GM11168 (cell line): ENCODE data around the gene LITAFD.

ENCODE experiments used
- in situ Hi-C: fragments of 300-500 bp; cut with MboI; formaldehyde crosslinking; loops from one replicate; pipeline ENCODE4 v1.12.0; 2022; ENCODE audit warnings: low sequenced_read_pairs; ENCODE audit not compliant: unreplicated experiment

LITAFD gene

DNA sequence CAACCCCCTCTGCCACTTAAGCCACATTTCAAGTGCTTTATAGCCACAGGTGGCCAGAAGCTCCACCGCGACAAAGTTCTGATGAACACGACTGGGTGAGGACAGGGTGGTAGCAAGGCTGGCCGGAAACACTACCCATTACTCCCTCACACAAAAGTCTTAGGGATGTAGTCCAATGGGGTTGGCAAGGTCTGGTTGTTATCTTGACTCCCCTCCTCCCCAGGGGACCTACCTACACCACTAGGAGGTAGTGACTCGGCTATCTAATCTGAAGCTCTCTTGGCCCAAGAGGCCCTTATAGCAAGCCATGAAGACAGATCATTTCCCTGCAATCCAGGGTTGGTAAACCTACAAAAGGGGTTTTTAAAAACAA, 8.4 kb downstream of the LITAFD start:
- in situ Hi-C loops: no loop called here

DNA sequence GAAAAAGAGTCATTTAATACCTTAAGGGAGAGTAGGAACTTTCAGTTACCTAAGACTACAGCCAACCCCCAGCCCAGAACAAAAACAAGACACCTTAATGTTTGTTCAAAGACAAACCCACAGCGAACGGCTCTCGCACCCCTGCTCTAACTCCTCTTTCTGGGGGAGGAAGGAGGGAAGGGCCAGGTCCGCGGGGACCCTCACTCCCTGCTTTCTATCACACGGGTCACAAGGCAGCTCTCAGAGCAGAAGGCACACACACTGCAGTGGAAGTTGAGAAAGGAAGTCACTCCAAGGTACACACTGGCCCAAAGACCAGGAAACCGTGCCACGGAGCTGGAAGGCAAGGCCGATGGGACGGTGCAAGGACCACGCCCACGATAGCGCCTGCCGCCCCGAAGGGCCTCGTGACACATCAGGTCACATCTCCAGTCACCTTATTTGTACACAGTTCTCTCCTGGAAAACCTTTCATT, 10.0 kb downstream of the LITAFD start:
- in situ Hi-C loops: no loop called here

DNA sequence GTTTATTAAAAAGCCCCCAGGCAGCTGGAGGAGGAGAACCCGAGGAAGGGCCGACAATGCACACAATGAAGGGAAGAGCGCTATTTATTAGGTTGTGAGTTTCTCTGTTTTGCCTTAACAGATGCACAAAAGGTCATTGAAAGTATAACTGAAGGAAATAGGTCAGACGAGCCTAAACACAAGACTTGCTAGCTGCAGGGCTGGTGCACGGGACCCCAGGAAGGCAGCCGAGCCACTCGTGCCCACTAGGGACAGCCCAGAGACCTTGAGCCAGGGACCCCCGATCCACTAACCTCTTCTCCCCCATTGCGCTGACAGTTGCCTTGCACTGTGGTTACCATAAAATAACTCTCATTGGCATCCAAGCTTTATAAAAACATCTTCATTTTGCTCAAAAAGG, 11.3 kb downstream of the LITAFD start:
- in situ Hi-C loops: no loop called here

DNA sequence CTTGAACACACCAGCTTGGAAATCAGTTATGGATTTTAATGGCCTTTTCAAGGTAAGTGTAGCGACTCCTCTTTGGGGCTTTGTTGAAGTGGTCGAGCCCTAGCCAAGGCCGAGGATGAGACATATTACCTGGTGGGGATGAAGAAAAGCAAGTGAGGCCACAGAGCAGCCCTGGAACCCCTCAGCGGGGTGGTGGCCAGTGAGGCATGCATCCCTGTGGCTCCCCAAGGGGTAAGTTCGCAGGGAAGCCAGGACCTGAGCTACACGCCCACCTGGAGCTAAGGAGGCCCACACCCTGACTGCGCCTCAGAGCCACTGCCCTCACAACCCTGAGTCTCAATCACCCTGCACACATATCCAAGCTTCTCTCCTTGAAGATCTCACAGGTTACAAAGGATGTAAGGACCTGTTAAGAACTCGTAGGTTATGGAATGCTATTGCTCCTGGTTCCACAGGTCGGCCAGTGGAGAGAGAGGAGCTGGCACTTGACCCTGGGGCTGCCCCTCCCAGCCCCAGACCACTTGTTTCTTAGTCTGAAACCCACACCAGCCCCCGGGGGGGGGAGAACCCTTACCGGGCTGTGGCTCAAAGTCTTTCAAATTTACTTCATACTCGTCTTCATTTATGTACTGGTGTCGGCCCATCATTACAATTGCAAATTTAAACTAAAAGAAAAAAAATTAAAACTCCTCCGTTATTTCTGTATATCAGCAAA, 12.0 kb downstream of the LITAFD start:
- in situ Hi-C loops: no loop called here

DNA sequence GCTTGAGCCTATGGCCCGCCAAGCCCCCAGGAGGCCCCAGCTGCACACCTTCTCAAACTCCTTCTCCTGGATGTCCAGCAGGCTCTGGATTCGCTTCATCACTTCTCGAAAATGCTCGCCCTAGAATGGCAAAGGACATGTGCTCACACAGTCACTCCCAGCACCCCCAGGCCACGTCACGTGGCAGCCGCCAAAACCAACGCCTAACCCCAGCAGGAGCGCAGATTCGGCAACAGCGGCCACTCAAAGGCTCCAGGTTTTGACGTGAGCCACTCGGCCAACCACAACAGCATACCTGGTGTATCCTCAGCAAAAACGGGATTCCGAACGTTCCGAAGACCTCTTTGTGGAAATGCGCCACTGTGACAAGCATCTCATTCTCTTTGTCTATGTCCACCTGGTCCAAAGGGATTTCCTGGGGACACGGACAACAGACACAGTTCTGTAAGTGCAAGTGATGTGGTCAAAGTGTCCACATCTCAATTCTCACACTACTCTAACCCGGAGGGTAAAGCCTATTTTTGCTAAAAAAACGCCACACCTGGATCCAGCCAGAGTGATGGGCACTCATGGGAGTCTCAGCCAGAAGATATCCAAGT, 12.7 kb downstream of the LITAFD start:
- in situ Hi-C loops: loop anchor here (5.0 kb wide), 1 partner anchor 102 kb away; no protein-coding TSS in a partner anchor

DNA sequence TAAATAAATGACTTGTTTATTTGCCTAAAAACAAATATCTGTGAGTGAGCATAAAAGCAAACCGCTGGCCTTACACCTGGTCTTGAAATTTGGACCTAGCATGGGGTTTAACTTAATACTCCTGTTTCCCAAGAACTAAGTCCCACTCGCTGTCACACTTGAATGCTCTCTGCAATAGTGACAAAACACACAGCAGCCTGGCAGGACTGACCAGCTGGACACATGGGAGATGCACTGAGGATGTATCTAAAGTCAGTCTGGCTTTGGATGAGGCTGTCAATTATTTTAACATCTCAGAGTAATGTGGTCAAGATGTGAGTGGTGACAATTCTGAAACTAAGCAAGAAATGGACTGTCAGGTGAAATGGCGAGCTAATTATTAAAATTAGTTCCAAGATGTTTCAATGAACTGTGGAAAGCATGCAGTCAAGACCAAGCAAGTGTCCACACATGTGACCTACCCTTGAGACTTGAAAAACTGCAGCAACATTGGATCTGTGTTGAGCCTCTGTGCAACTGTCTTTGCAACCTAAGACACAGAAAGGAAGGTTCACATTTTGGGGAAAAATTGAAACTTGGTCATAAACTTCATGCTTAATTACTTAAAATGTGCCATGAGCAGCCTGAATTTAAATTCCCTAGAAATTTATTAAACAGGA, 16.6 kb downstream of the LITAFD start:
- in situ Hi-C loops: loop anchor here (5.0 kb wide), 1 partner anchor 99 kb away; no protein-coding TSS in a partner anchor

DNA sequence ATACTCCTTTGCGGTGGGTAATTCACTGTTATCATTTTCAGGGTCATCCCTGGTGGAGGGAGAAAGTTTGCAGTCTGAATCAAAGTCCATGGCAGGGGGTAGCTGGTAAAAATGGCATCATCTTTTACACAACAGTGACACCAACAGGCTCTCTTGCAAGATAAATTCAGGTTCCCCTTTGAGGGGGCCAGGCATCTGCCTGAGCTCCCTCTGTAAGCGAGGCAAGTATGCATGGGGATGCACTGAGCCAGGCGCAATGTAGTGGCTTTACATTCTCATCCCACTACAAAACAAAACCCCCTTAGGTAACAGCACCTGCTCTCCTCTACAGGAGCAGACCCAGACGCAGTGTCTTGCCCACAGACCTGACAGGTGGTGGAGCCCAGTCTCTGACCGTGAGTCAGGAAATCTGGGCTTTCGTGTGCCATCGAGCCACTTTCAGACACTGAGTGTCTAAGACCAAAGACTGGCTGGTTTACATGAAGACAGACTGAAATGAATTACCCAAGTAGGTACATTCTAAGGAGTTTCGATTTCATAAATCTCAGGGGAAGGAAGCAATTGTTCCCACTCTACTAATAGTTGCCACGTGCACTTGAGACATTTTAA, 17.7 kb downstream of the LITAFD start:
- in situ Hi-C loops: loop anchor here (5.0 kb wide), 1 partner anchor 97 kb away; no protein-coding TSS in a partner anchor

DNA sequence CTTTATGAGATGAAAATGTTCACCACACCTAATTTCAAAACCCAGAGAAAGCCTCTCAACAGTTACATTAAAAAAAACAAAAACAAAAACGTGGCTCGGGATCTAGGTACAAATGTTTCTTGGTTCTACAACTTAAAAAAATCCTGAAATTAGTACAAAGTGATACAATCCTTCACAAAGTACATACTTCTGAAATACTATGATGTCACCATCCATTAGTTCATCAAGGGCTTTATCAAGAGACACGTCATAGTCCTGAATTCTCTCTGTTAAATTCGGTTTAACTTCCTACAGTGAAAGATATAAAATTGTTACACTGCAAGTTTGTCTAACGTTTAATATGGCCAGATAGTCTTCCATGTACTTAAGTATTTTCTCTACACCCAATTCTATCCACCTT, 18.2 kb downstream of the LITAFD start:
- in situ Hi-C loops: no loop called here

DNA sequence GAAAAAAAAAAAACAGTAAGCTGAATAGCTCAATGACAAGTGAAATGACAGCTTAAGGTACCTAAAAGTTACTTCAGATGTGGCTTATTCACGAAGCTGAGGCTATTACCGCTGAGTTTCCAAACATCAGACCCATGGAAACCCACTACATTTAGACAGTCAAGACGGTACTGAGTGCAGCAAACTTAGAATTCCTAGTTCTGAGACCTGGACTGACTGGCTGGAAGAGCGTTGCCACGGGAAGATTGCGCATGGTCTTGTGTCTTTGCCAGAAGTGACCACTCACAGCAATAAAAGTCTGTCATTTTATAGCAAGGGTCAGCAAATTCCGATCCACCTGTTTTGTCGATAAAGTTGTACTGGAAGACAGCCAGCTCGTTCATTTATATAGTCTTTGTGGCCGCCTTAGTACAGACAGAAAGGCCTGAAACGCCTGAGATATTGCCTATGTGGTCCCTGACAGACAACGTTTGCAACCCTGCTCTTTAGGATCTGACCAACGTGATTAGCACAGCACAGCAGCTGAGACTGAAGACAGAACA, 19.2 kb downstream of the LITAFD start:
- in situ Hi-C loops: no loop called here

DNA sequence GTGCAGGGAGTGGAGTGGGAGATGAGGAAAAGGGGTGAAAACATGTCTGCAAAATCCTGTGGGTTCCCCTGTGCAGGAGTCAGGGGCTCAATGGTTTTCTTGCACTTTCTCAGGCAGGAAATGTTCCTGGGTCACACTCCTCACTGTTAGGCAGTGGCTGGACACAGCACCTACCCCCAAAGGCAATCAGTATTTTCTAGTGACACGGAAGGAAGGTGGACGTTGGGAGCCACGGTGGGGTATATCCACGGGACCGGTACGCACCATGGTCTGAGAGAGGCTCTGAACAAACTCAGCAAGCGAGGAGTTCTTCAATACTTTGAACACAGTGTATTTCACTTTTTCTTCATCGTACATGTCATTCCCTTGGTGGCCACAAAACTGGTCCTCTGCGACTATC, 20.9 kb downstream of the LITAFD start:
- in situ Hi-C loops: no loop called here

DNA sequence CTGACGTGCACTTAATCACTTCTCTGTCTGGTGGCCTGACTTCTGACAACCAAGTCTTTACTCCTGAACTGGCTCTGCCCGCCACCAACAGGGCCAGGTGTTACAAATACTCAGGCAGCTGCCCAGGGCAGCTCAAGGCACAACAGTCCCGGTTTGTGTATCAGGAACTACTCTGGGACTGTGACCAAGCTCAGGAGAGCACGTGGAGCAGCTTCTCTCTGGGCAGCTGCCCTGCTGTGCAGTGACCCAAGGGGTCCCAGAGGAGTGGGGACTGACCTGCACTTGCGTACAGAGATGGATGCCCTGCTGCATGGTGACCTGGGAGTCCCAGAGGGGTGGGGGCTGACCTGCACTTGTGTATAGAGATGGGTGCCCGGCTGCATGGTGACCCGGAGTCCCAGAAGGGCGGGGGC, 21.9 kb downstream of the LITAFD start:
- in situ Hi-C loops: no loop called here

DNA sequence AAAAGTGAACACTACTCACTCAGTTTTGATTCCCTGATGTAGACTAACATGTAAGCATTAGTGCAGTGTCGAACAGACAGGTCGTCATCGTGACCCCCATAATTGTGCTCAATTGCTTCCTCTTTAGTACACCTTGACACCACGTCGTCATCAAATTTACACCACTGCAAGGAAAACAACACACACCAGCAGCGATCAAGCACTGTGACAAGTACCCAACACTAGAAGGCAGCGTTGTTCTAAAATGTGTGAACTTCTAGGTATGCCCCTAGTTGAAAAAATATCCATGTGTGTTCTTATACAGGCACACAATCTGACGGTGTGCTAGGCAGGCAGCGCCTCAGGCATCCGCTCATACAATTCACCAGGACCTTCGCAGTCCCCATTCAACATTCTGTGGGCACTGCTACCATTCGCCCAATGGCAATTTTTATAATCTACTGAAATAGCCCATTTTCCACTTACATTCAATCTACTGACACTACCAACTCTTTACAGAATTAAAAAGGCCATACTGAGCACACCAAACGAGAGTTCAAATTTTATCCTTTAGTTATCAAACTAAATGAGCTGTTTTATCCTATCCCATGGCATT, 23.1 kb downstream of the LITAFD start:
- in situ Hi-C loops: no loop called here

DNA sequence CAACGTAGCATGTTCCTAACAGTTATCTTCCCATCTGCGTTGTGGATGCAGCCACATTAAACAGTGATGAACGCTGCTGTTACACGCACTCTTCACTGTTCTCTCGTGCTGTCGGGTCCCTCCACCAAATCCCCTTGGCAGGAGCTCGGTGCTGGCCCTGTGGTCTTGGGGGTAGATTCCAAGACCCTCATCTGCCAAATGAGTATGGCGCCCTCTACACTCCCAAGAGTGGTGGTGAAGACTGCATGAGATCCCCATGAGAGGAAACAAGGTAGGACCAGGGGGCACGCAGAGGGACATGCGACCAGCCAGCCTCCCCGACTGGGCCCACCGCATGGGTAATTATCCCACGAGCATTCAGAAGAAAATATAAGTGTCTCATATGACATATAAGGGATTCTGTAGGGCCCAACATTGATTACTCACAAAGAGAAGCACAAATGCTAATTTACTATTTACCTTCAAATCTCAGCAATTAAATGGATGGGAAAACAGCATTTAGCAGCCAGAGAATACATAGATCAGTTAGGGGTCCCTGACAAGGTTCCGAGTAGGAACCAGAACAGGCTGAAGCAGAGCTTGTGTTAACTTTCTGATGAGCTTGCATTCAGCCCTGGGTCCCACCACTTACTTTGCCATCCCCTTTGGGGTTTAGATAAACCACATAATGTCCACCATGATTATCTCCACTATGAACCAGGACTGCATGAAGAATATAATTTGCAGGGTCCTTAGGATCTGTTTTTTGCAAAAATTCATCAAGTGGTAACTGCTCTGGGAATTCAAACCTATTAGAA, 23.8 kb downstream of the LITAFD start:
- in situ Hi-C loops: no loop called here

DNA sequence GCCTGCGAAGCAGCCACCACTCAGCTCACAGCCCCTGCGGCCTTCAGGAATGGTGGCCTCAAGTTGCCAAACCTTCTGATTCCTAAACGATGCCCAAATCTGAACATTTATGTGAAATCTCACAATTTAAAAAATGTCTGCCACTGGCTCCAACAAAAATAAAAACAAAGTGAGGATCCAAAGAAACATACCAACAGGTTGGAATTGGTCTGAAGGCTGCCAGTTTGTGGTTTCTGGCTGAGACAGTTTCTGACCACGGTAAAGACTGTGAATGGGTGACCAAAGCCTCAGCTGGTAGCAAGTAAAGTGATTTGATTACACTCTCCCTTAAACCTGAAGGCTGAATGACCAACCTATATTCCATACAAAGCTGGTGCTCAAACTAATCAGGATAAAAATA, 24.9 kb downstream of the LITAFD start:
- in situ Hi-C loops: no loop called here

DNA sequence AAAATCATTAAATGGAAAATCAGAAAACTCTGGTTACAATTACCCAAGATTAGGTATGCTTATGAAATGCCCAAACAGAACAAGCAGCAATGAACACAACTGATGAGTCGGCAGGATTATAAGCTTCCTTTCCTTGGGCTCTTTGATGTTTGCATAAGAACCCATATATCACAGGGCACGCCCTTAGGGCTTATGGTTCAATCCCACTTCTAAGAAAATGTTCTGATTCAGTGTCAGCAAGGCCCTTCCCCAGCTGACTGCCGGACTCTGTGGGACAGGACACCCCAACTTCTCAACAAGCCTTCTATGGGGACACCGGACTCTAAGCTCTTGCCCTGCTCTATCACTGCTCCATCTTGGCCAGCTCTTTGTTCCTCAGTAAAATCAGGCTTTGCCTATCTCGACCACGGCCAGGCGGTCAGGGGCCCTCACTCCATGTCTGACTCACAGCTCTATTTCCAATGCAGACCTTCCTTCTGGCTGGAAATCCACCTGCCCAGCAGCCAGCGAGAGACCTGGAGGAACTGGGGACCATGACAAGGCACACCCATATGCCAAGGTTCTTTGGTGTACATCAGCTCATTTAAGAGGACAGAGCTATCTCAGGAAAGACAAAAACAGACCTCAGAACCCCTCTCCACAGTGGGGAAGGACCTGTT, 26.8 kb downstream of the LITAFD start:
- in situ Hi-C loops: no loop called here

DNA sequence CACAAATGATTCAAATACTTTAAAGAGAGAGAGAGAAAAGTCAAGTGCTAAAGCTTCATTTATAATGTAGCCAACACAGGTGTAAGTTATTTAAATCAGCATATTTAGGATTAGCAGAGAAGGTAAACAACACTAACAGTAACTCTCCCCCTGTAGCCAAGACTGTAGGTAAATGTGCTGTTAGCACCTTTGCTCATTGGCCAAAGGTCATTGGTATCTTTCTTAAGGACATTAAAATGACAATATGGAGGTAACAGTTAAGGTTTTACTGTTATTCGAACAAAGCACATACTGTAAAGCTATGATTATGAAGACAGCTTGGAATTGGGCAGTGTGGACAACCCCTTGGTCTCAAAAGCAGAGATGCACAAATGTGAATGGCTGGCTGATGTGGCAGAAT, 28.7 kb downstream of the LITAFD start:
- in situ Hi-C loops: no loop called here

DNA sequence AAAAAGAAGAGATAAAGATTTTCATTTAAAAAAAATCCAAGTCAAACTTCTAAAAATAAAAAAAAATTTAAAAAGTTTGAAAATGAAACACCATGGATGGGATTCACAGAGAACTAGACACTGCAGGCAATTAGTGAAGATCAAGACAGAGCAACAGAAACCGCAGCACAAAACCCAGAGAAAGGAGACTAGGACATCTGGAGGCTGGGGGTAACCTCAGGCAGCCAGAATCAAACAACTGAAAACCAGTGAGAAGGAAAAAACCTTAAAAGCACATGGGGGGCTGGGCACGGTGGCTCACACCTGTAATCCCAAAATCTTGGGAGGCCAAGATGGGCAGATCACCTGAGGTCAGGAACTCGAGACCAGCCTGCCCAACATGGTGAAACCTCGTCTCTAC, 30.6 kb downstream of the LITAFD start:
- in situ Hi-C loops: no loop called here

DNA sequence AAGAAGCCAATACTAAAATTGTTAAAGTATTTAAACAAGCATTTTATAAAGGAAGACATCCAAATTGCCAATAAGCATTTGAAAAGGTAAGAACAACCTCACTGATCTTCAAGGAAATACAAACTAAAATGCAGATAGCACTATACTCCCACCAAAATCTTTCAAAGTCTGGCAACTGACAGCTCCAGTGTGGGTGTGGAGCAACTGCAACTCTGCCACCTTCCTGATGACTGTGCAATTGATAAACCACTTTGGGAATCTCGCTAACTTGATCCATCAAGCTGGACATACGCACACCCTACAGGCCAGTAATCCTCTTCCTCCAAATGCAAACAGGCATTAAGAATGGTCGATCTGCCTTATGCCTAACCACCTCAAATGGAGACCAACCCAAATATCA, 31.9 kb downstream of the LITAFD start:
- in situ Hi-C loops: no loop called here

DNA sequence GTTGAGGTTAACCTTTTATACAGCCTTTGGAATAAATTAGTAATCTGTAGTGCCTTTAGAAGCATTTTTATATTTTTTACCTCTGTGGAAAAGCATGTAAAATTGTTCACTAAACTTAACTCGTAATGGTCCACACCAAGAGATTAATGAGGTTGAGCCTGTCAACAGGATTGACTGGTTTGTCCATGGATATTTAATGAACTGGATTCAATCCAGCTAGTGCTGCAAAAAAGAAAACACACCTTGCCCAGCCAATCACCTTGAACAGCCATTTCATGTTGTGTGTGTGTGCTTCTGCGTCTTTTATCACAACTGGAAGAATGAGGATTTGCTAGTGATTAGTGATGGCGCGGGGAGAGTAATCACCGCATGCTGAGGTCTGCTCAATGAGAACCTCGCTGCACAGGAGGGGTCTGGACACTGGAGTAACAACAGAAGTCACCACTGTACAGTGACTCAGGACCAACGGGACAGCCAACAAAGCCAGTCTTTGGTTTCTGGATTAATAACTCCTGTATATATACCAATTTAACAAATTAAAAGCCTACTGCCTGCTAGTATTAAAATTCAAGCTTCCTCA, 33.7 kb downstream of the LITAFD start:
- in situ Hi-C loops: no loop called here
